Fibroblast of skin of abdomen (primary cell): Measurements from ENCODE around the gene JMY.
"Not testable (repeated sequence)": the region's sequence is repeated elsewhere in the genome, so short reads cannot be mapped to it uniquely, and the experiment has no call there.

Source experiments
- DNase-seq: peaks from one replicate; pipeline ENCODE4 v3.0.0-alpha.2; 2013

Gene JMY

DNA sequence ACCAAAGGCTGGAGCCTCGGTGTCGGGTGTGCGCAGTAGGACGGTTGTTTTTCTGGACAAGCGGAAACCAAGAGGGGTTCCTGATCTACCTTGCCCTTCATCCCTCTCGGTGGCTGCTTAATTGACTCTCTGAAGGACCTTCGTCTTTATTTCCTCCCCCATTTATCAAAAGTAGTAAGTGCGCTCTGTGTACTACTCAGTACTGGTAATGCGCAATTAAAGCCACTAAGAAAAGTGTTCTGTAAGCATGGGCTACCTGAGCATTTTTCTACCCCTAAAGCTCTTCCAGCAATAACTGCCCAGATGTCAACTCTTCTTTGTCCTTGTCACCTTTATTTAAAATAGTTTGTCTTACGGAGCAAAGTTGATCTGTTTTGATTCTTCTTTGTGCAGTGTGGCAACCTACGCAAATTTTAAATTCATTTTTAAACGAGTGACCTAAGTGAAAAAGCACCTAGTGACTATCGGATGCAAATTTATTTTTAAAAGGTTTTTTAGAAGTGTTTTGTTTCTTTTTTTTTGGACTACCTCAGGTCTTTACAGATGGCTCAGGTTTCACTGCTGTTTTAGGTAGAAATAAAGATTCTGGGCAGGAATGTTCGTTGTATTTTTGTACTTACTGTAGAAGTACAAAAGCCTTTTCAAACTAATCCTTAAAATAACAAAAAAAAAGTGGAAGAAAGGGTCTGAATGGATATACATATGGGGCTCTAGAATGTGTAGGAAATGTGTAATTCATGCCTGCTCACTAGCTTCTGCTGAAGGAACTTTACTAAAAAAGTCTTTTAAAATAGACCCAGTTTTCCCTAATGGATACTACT lies 2.0 kb downstream of the JMY start:
- DNase-seq, result no peak

DNA sequence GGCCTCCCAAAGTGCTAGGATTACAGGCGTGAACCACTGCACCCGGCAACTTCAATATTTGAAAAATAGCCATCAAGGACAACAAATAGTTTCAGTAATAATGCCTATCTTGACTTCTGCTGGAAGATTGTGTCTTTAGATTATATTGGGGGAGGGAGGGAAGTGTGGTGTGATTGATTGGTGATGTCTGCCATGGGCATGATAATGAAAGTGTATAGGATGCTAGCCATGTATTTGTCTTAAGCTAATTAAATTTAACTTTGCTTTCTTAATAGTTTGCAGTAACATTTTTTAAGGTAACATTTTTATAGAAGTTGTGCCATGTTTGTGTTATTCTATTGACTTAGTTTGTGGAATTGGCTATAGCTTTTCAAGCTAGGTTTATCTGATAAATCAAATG lies 4.6 kb downstream of the JMY start:
- DNase-seq, result no peak

DNA sequence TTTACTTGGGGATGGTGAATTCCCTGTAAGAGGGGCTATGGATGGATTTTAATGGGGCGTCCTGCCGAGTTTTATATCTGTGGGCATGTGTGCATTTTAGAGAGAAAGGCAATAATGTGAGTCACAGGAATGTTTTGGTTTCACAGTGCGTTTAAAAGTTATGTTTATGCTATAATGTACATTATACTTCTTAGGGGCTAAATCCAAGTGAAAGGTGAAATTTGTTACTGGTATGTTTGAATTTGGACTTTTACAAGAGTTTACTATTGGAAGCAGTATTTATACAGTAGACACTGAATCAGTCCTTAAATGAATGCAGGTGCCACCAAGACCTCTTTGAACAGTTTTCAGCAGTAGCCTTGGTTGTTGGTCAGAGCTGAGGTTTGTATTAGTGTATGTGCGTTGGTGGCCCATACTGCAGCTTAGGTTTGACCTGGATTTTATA lies 5.6 kb downstream of the JMY start:
- no peak for DNase-seq

DNA sequence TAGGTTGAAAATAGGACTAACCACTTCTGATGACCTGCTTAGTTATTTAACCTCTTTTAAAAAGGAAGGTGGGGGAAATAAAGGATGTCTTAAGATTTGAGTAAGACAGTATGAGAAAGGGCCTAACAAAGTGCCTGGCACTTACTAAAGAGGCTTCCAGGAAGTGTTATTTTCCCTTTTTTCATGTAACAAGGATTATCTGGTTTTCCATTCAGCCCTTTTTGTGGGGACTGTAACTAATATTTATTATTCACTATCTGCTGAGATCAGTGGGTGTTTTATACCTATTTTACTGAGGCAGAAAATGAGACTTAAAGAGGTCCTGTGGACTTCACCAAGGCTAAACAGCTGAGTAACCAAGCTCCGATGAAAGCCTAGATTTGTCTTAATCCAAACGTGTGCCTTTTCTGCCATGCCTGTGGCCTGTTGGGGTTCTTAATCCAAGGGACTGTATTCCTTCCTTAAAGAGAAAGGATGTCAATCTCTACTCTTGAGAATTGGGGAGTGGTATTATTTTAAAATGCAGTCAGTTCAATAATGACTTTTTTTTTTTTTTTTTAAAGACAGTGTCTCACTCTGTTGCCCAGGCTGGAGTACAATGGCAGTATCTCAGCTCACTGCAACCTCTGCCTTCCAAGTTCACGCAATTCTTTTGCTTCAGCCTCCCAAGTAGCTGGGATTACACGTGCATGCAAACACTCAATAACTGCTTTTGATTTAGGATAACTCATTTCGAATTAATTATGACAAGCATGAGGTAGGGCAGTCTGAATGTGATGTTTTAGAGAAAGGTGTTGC lies 6.5 kb downstream of the JMY start:
- DNase-seq, result no peak

DNA sequence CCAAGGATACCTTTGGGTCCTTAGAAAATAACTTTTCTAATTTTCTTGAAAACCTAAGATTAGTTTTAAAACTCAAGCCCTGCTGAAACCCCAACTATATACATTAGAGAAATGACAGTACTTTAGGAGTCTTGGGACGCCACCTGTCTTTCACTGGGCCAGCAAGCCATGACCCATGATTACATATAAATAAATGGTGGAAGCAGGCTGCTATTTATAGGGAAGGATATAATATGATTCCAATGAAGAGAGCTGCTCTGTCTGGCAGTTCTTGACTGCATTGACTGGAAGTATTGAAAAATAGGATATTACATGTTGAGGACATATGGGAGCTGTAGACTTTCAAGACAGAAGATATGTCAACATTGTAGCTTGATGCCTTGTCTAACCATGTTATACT lies 7.3 kb downstream of the JMY start:
- no peak for DNase-seq

DNA sequence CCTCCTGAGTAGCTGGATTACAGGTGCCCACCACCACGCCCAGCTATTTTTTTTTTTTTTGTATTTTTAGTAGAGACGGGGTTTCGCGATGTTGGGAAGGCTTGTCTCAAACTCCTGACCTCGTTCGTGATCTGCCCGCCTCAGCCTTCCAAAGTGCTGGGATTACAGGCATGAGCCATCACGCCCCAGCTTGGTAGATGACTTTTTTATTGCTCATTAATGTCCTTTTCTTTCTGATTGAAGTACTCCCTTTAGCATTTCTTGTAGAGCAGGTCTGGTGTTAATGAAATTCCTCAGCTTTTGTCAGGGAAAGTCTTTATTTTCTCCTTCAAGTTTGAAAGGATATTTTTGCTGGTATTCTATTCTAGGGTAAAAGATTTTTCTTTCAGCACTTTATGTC lies 18.1 kb downstream of the JMY start:
- not testable (repeated sequence) for DNase-seq

DNA sequence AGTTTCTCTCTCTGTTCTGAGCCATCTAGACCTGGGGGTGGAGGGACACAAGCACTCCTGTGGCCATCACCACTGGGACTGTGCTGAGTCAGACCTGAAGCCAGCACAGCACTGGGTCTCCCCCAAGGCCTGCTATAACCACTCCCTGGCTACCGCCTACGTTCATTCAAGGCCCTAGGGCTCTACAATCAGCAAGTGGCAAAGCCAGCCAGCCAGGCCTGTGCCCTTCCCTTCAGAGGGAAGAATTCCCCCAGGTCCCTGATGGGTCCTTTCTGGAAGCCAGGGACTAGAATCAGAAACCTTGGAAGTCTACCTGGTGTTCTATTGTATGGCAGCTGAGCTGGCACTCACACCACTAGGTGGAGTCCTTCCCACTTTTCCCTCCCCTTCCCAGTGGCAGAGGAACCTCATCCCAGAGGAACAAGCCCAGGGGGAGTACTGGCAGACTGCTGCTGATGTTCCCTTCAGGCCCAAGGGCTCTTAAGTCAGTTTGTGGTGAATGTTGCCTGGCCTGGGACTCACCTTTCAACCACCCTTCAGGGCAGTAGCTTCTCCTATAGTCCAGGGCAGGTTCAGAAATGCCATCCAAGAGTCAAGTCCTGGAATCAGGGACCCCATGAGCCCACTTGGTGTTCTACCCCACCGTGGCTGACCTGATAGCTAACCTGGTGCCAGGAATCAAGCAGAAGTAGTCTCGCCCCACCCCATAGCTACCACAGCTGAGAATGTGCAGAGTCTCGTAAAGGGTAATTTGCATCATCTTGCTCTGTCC lies 20.0 kb downstream of the JMY start:
- DNase-seq, result peak; percentile 41

DNA sequence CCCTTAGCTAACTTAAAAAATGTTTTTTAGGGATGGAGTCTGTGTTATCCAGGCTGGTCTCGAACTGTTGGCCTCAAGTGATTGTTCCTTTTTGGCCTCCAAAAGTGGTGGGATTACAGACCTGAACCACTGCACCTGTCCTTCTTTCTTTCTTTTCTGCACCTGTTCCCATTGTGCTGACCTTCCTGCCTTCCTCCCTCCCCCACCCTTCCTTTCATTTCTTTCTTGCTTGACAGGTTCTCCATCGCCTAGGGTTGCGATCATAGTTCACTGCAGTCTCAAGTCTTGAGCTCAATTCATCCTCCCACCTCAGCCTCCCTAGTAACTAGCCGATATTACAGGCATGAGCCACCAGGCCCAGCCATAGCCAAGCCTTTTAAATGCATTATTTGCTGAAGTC lies 20.6 kb downstream of the JMY start:
- DNase-seq, result no peak

DNA sequence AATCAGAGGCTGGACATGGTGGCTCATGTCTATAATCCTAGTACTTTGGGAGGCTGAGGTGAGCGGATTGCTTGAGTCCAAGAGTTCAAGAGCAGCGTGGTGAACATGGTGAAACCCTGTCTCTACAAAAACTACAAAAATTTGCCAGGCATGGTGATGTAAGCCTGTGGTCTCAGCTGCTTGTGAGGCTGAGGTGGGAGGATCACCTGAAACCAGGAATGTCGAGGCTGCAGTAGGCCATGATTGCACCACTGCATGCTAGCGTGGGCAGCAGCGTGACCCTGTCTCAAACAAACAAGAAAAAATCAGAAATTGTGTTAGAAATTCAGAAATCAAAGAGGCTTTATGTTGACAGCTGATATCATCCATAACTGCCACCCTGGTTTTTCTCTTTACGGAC lies 21.4 kb downstream of the JMY start:
- no peak for DNase-seq

DNA sequence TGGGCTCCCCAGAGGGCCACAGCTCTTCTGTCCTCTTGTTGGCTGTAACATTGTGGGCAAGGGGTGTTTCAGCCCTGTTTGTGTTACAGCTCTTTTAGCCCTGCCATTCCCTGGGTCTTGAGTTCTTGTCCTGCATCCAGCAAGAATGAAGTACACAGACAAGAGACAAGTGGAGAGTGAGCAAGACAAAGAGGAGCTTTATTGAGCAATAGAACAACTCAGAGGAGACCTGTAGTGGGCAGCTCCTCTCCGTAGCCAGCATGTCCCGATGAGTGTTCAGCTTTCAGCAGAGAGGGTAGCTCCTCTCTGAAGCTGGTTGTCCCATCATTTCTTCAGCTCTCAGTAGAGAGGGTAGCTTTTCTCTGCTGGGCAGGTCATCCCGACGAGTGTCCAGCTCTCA lies 22.9 kb downstream of the JMY start:
- no peak for DNase-seq

DNA sequence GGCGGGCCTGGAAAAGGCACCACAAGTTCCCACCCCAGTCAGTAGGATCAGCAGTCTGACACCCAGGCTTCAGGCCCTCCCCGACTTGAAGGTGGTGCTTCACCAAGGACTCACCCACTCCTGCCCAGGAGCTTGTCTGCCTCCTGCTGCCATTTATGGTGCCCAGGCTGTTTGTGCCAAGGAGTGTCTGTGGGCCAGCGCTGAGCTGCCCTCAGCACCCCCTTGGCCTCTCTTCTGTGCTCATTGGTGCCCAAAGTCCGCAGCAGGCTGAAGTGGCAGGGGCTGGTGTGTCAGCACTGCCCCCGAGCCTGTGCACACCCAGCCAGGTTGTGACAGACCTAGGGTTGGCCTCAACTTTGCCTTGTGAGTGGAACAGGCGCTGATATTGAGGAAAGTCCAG lies 23.5 kb downstream of the JMY start:
- no peak for DNase-seq

DNA sequence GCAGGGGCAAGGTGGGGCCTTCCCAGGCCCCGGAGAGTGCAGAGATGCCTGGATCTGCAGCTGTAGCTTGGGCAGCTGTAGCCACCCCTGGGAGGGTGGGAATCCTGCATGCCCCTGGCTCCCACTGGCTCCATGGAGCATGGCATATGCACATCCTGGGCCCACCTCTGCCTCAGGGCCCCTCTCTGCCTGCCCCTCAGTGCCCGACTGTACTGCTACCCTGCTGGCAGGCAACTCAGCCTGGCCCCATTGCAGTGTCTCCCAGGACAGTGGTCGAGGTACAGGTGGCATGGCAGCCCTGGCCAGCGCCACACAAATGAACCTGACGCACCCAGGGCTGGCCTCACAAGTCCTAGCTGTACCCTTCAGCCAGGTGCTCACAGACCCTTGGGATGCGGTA lies 23.9 kb downstream of the JMY start:
- DNase-seq, result no peak

DNA sequence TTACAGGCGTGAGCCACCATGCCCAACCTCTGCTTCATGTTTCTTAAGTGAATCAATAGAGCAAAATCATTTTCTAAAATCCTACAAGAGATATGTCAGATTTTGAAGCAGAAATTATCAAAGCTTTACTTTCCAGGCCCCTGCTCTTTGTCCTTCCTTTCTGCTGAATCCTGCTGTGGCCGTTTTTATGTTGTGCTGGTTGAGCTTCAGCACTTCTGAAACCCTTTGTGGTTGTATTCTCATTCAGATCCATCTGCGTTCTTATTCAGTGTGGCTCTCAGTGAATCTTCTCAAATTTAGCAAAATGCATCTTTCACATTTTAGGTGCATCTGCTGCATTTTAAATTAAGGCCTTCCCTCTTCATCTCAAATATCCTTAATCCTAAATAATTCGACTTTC lies 26.0 kb downstream of the JMY start:
- no peak for DNase-seq

DNA sequence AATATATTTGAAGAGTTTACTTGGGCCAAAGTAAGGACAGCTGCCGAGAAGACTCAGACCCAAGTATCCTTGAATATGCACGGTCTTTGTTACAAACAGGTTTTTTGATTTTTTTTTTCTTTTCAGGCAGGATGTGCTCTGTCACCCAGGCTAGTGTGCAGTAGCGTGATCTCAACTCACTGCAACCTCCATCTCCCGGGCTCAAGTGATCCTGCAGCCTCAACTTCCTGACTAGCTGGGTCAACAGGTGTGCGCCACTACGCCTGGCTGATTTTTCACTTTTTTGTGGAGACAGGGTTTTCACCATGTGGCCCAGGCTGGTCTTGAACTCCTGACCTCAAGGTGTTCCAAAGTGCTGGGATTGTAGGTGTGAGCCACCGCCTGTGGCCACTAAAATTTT lies 27.4 kb downstream of the JMY start:
- DNase-seq, result no peak

DNA sequence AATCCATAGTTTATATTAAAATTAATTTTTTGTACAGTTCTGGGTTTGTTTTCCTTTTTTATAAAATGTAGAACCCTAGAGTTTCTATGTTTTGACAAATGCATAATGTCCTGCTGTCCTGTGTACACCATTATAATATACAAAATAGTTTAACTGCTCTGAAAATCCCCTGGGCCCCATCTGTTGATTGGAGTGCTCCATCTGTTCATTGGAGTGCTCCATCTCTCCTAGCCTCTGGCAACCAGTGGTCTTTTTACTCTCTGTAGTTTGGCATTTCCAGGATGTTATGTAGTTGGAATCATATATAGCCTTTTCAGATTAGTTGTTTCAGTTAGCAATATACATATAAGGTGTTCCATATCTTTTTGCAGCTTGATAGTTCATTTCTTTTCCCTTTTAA lies 31.2 kb downstream of the JMY start:
- DNase-seq, result no peak

DNA sequence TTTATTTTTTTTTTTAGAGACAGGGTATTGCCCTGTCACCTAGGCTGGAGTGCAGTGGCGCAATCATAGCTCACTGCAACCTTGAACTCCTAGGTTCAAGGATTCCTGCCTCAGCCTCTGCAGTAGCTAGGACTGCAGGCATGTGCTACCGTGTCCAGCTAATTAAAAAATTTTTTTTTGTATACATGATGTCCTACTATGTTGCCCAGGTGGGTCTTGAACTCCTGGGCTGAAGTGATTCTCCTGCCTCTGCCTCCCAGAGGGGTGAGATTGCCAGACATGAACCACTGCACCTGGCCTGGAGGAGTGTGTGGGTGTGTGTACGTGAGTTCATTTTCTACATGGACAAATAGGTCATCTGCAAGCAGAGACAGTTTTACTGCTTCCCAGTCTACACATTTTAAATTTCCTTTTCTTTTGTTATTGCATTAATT lies 33.8 kb downstream of the JMY start:
- no peak for DNase-seq

DNA sequence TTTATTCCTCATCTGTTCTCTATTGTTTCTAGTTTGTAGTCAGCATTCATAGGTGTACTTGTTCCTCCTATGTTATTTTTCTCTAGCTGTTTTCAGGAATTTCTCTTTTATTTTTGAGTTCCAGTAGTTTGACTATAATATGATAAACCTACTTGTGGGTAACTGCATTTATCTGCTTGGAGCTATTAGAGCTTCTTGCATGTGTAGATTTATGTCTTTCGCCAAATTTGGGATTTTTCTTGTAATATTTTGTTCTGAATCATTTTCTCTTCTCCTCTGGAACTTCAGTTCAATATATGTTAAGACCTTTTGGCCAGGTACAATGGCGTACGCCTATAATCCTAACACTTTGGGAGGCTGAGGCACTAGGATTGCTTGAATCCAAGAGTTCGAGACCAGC lies 37.4 kb downstream of the JMY start:
- no peak for DNase-seq

DNA sequence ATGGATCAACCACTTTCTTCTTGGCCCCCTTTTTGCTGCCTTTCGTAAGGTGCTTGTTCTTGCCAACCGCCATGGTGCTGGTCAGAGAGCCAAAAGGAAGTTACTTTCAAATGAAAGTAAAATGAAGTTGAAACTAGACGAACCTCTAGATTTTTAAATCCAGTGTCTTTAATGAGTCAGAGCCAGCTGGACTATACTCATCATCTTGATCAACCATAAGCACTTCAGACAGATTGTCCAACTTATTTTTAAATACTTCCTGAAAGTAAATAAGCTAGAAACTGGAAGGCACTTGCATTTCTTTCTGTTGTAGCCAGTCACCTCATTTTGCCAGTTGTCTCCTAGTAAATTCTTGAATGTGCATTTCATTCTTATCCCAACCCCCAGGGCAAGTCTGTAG lies 48.9 kb downstream of the JMY start:
- no peak for DNase-seq

DNA sequence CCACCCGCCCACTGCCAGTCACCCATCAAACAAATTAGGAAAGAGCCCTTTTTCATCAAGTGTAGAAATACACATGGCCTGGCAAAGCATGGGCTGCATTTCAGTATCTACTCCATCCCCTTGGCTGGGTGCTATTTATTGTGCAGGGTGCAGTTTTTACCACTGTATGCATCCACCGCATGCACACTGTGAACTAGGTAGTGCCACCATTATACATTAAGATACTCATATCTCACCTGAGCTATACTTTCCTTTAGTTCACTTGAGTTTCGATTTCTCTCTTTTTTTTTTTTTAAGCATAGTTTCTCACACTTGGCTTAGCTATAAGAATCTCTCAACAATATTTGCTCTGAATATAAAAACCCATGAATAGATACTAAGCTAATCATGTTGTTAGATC lies 49.4 kb downstream of the JMY start:
- DNase-seq, result no peak

DNA sequence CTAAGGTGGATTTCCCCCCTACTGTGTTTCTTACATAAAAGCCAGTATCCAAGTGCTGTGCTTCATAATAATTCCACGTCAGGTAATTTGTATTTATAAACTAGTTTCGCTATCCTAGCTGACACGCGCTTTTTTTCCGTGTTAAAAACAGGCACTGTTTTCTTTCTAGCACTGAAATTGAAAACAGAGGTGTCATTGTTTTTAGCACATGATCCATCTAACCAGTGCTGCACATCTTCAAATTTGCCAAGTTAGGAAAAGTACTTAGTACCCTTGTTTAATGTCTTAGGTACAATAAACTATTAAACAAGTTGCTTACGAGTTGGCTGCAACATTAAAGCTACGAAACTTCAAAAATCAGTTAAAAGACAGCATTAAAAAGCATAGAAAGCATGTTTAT lies 49.9 kb downstream of the JMY start:
- DNase-seq, result no peak

DNA sequence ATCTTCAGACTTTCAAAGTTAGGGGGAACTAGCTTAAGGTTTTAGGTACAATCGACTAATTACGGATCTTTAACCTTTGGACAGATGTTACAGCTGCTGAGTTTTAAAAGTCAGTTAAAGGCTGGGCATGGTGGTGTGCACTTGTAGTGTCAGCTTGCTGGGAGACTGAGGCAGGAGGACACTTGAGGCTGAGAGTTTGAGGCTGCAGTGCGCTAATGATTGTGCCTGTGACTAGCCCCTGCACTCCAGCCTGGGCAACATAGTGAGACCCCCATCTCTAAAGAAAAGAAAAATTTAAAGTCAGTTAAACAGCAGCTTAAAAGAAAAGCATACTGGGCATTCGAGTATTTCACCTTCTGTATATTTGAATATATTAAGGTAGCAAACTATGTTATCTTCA lies 51.4 kb downstream of the JMY start:
- no peak for DNase-seq

DNA sequence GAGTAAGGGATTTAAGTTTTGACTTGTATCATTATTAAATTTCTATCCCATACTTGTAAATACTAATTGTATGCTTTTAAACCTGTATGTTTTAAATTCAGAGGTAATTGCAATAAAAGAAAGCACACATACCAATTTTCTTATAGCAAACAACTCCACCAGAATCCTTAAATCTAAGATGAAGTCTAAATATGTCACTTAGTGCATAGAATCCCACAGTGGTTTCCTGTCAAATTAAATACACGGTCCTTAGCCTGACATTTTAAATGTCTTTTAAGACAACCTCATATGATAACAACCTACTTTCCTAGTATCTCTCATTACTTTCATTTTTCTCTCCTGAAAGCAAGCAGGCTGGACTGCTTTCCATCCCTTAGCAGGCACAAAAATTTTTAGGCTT lies 52.0 kb downstream of the JMY start:
- no peak for DNase-seq

DNA sequence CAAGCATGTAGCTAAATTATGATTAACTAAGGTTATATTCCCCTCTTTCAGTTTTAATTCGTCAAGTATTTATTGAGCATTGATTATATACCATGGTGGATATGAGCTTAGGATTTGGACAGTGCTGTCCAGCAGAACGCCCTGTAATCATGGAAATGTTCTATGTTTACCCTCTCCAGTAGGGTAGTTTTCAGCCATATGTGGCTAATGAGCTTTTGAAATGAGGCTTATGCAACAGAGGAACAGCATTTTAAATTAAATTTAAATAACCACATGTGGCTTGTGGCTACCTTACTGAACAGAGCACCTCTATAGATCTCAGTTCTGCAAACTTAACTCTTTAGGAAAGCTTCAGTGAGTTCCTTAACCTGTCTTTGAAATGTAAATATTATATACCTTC lies 59.1 kb downstream of the JMY start:
- no peak for DNase-seq
